GM10847 (cell line): ENCODE results near the gene SAP25.

Source experiments
- POLR2A ChIP-seq: IDR thresholded peaks from 2 replicates; pipeline ENCODE4 v1.6.1; 2011; ENCODE audit not compliant: insufficient read length; ENCODE audit errors: extremely low read depth

Gene SAP25

DNA sequence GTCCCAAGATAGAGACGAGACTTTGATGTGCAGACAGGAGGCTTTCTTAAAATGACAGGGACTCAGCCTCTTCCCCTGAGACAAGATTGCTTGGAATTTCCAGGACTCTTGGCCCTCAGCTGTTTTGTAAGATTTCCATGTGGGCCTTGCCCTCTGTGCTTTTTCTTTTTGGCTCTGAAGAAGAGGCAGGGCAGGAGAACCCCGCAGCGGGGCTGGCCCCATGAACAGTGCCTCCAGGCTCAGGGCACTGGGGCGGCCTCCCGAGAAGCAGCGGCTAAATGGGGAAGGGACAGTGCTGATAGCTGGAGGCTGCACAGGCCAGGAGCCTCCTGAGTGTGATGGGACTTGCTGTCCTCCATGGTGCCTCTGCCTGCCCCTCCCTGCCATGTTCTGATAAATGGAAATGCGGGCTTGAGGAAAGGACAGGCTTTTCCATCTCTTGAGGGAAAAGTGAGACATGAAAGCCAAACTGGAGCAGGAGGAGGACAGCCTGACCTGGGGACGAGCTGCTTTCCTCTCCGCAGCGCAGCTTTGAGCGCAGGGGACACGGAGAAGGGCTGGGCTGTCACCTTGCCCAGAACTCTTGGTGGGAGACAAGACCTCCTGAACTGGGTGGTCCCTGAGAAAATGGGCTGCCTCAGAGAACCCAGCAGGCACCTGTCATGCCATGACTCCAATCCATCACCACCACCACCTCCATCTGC lies 12.1 kb downstream of the SAP25 start:
- no peak for TF ChIP-seq POLR2A

GRCh38 chr7:100559127-100559526 lies 14.6 kb downstream of the SAP25 start:
- no peak for TF ChIP-seq POLR2A

- no peak for TF ChIP-seq POLR2A
Observed at GRCh38 chr7:100556541-100556940, 17.2 kb downstream of the SAP25 start.

DNA sequence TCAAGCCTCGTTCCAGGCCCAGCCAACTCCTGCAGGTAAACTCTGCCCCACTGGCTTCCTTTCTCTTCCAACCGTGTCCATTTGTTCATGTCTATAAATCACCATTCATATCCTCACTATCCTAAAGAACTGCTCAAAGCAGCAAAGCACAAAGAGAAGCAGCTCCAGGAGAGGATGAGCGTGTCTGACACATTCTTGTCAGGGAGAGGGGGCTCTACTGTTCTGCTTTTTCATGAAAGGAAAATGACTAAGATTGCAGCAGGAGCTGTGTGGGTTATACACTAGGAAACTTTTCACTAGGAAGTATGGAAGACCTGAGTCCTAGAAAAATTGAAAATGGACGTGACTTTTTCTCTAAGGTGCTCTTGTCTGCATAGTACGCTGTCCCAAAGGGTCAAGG lies 18.0 kb downstream of the SAP25 start:
- no peak for TF ChIP-seq POLR2A

DNA sequence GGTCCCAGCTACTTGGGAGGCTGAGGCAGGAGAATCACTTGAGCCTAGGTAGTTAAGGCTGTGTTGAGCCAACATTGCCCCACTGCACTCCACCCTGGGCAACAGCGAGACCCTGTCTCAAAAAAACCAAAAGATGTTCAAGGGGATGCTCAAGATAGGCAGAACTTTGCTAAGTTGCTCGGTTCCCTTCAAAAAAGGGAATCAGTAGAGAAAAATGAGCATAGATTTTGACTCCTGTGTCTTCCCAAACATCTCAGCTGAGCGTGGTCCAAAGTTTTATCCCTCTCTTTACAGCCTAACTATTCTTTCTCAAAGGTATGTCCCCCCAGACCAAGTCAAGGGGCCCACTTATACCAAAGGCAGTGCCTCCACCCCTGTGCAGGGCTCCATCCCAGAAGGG lies 20.7 kb downstream of the SAP25 start:
- no peak for TF ChIP-seq POLR2A

DNA sequence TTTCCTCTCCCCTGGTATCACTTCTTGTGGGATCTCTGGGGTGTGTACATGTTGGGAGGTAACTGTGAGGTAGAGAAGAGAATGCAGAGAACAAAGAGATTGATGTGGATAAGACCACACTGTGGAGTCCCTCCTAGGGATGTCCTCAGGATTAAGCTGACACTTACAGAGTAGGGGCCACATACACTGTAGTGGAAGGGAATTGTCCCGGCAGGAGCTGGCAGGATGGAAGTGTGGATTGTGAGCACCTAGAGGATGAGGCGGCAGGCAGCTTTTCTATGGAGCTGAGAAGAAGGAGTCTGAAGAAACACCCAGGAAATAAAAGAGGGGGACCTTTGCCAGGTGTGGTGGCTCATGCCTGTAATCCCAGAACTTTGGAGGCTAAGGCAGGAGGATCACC lies 21.2 kb downstream of the SAP25 start:
- no peak for TF ChIP-seq POLR2A

GRCh38 chr7:100547872-100548271 lies 25.8 kb downstream of the SAP25 start:
- no peak for TF ChIP-seq POLR2A

DNA sequence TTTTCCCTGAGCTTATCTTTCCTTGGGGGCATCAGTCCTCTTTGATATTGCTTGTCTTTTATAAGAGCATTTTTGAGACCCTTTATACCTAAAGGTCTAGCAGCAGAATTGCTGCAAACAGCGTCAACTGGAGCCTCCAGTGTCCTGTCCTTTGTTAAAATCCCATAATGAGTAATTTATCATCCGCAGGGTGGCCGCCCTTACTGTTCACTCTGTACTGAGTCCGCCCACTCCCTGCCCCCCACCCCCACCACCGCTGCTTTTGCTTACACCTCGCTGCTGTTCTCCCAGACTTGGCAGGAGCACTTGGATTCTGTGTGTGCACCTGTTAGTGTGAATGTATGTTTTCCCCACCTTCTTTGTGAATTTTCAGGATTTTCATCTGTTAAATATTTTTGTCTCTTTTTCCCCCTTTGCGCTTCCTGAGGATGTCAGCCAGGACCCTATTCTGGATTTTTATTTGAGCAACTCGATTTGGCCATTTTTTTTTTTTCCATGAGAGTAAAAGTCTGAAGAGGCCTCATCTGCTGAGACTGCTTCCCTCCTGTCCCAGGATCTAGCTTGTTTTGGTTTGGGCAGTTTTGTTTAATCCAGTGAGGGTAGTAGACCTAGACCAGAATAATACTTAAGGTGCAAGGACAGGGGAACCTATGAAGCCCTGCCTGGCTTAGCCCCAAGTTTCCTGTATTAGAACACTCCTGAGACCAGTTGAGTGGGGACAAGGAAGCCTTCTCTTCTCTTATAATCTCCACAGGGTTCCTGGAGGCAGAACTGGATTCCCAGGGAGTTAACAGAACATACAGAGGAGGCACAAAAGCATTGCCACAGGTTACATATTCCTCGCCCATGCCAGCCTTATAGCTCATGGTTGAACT lies 26.5 kb downstream of the SAP25 start:
- no peak for TF ChIP-seq POLR2A

GRCh38 chr7:100546129-100546925 lies 27.4 kb downstream of the SAP25 start:
- no peak for TF ChIP-seq POLR2A

- TF ChIP-seq POLR2A = no peak
Observed at GRCh38 chr7:100545360-100546128, 28.2 kb downstream of the SAP25 start.

DNA sequence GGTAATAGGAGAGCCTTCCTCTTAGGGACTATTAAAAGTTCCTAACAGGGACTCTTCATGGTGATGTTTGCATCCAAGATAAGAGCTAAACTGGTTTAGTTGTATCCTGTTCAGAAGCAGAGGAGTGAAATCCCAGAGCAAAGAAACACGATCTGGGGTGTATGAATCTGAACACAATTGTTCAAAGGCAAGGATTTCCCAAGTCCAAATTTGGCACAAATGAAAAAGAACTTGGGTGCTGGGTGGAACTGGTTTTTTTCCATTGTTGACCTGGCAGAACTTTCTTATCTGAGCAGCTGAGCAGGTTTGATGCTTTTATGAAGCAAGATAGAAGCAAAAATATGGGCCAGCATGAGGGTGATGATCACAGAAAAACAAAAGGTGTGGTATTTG lies 28.7 kb downstream of the SAP25 start:
- TF ChIP-seq POLR2A = no peak

- TF ChIP-seq POLR2A = no peak
Observed at GRCh38 chr7:100544386-100544785, 29.3 kb downstream of the SAP25 start.

GRCh38 chr7:100543586-100543985 lies 30.1 kb downstream of the SAP25 start:
- no peak for TF ChIP-seq POLR2A

- no peak for TF ChIP-seq POLR2A
Observed at GRCh38 chr7:100540073-100540723, 33.5 kb downstream of the SAP25 start.
